ENCODE results near the gene SH3PXD2B. TPM values are rescaled to one million over a fixed set of nuclear protein-coding genes. Genes with fewer than 3 reads are reported as not detected.

SH3PXD2B gene
- total RNA-seq, 2 experiments from 2014 or later = 0.10 TPM; not detected in 1

DNA sequence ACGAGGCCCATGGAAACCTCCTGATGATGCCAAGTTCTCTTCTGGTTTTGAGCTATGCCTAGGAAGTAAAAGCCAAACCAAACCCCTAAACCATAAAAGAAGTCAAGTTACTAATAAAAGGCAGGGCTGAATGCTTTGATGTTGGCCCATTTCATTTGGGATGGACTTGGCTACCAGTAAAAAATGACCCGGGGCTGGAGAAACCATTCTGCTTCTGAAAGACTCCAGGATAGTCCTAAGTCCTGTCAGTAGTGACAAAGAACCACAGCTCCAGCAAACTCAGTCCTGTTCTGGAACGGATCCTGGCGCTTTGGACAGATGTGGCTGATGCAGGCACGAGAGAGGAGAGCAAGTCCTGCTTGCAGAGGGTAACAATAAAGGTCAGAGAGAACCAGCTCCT, 68.6 kb downstream of the SH3PXD2B start:
- H3K79me2 ChIP-seq (ENCODE audit: insufficient read depth, low read depth, low read length) = no peaks in the 10 kb centered on the region
- no peaks in the 10 kb centered on the region for H3K36me3 ChIP-seq (ENCODE audit: insufficient read depth, low read length)
- intact Hi-C loops (cut with micrococcal nuclease; ENCODE audit: unreplicated experiment) = no loop called here
- H3K9me2 ChIP-seq (ENCODE audit: insufficient read depth, low read length) = no peaks in the 10 kb centered on the region
- H4K20me1 ChIP-seq (ENCODE audit: insufficient read depth, low read length) = no peaks in the 10 kb centered on the region
- DNase-seq (ENCODE audit: low spot score) = no peak
- H3K9me3 ChIP-seq (ENCODE audit: low read length) = no peaks in the 10 kb centered on the region
- no peaks in the 10 kb centered on the region for H3K4me1 ChIP-seq (ENCODE audit: insufficient read depth, low read length, poor library complexity, severe bottlenecking)
- no peak for TF ChIP-seq EZH2phosphoT487 (IDR thresholded peaks at IDR 0.05; ENCODE audit: borderline replicate concordance, low read depth, low read length)
- TF ChIP-seq, protein P1, sequence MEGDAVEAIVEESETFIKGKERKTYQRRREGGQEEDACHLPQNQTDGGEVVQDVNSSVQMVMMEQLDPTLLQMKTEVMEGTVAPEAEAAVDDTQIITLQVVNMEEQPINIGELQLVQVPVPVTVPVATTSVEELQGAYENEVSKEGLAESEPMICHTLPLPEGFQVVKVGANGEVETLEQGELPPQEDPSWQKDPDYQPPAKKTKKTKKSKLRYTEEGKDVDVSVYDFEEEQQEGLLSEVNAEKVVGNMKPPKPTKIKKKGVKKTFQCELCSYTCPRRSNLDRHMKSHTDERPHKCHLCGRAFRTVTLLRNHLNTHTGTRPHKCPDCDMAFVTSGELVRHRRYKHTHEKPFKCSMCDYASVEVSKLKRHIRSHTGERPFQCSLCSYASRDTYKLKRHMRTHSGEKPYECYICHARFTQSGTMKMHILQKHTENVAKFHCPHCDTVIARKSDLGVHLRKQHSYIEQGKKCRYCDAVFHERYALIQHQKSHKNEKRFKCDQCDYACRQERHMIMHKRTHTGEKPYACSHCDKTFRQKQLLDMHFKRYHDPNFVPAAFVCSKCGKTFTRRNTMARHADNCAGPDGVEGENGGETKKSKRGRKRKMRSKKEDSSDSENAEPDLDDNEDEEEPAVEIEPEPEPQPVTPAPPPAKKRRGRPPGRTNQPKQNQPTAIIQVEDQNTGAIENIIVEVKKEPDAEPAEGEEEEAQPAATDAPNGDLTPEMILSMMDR (conservative IDR thresholded peaks at IDR 0.05; ENCODE audit: low read length) = no peak
- H2AFZ ChIP-seq (ENCODE audit: low read length) = no peak overlapping the region
- no TSS peak for BruUV-seq (replicated peaks)
- POLR2A ChIA-PET = interaction anchor here (0.5 kb wide), 1 partner anchor 10 kb away, joined by 3 read pairs; no protein-coding TSS in a partner anchor
- no peak overlapping the region for H3K4me3 ChIP-seq (ENCODE audit: low read depth, low read length, poor library complexity, severe bottlenecking)
- CTCF ChIA-PET (ENCODE audit: unreplicated experiment) = no interaction called here
- H3K27ac ChIP-seq (ENCODE audit: low read depth, low read length, poor library complexity, severe bottlenecking) = no peak overlapping the region
- H3K4me2 ChIP-seq (ENCODE audit: low read length) = no peak overlapping the region

DNA sequence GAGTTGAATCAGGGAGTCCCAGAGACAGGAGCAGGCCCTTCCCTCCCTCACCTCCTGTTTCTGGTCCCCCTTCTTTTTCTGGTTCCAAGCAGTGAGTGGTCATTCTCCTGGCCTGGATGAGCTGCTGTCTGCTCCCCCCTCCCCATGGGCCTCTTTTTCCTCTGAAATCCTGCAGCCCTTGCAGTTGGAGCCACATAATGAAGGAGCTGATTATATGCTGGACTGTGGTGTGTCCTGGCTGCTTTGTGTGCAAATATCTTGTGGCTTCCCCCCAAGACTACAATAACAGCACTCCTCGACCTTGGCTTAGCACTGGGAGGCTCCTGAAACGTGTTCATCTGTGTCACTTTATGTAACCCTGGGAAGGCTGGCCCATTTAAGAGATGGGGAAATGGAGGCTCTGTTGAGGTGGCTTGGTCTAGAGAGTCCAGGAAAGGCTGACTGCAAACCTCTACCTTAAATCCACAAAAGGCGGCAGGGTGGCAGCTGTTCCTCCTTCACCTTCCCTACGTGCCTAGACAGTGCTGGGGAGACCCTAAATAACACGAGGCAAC, 69.2 kb downstream of the SH3PXD2B start:
- no peak for DNase-seq (ENCODE audit: low spot score)
- CTCF ChIA-PET (ENCODE audit: unreplicated experiment) = interaction anchor here (0.6 kb wide), 1 partner anchor 13 kb away, joined by 3 read pairs; no protein-coding TSS in a partner anchor
- no TSS peak for BruUV-seq (replicated peaks)
- H2AFZ ChIP-seq (ENCODE audit: low read length) = no peak overlapping the region
- H3K4me1 ChIP-seq (ENCODE audit: insufficient read depth, low read length, poor library complexity, severe bottlenecking) = no peaks in the 10 kb centered on the region
- H4K20me1 ChIP-seq (ENCODE audit: insufficient read depth, low read length) = no peaks in the 10 kb centered on the region
- H3K4me3 ChIP-seq (ENCODE audit: low read depth, low read length, poor library complexity, severe bottlenecking) = no peak overlapping the region
- no peaks in the 10 kb centered on the region for H3K79me2 ChIP-seq (ENCODE audit: insufficient read depth, low read depth, low read length)
- TF ChIP-seq, protein P1 (conservative IDR thresholded peaks at IDR 0.05; ENCODE audit: low read length) = no peak
- no peak for TF ChIP-seq EZH2phosphoT487 (IDR thresholded peaks at IDR 0.05; ENCODE audit: borderline replicate concordance, low read depth, low read length)
- no peaks in the 10 kb centered on the region for H3K9me2 ChIP-seq (ENCODE audit: insufficient read depth, low read length)
- intact Hi-C loops (cut with micrococcal nuclease; ENCODE audit: unreplicated experiment) = no loop called here
- POLR2A ChIA-PET = no interaction called here
- H3K36me3 ChIP-seq (ENCODE audit: insufficient read depth, low read length) = no peaks in the 10 kb centered on the region
- no peak overlapping the region for H3K27ac ChIP-seq (ENCODE audit: low read depth, low read length, poor library complexity, severe bottlenecking)
- H3K4me2 ChIP-seq (ENCODE audit: low read length) = no peak overlapping the region
- H3K9me3 ChIP-seq (ENCODE audit: low read length) = no peaks in the 10 kb centered on the region

DNA sequence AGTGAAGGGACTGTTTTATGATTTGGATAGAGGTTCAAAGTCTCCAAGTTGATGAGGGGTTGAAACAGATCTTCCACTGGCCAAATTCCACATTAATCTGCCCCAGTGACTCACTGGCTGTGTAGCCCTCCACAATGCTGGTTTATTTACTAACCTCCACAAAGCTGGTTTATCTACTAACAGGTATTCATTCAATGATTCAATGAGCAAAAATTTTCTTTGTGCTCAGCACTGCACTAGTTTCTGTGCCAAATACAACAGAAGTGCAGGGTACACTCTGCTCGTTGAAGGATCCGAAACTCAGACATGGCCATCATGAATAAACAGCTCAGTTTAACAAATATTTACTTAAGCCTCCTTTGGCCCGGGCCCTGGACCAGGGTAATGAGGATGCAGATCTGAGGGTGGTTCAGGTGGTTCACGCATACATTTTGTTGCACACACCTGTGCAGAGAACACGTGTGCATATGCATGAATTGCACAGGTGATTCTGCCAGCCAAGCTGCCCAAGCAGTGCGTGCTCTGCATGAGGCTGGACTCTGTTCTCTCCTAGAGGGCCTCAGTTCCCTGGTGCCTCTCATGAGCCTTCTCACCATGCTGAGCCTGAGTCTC, 71.0 kb downstream of the SH3PXD2B start:
- ChIA-PET POLR2A (interaction anchor here (0.8 kb wide), 1 partner anchor 52 kb away, joined by 3 read pairs; no protein-coding TSS in a partner anchor), CTCF (ENCODE audit: unreplicated experiment) (no interaction called here)
- Histone ChIP-seq H3K9me3 (ENCODE audit: low read length) (no peaks in the 10 kb centered on the region), H2AFZ (ENCODE audit: low read length) (no peak overlapping the region), H3K27ac (ENCODE audit: low read depth, low read length, poor library complexity, severe bottlenecking) (no peak overlapping the region), H3K36me3 (ENCODE audit: insufficient read depth, low read length) (no peaks in the 10 kb centered on the region), H3K4me2 (ENCODE audit: low read length) (no peak overlapping the region), H3K79me2 (ENCODE audit: insufficient read depth, low read depth, low read length) (no peaks in the 10 kb centered on the region), H4K20me1 (ENCODE audit: insufficient read depth, low read length) (no peaks in the 10 kb centered on the region), H3K4me3 (ENCODE audit: low read depth, low read length, poor library complexity, severe bottlenecking) (no peak overlapping the region), H3K4me1 (ENCODE audit: insufficient read depth, low read length, poor library complexity, severe bottlenecking) (no peaks in the 10 kb centered on the region), H3K9me2 (ENCODE audit: insufficient read depth, low read length) (no peaks in the 10 kb centered on the region)
- no peak for DNase-seq (ENCODE audit: low spot score)
- intact Hi-C loops (cut with micrococcal nuclease; ENCODE audit: unreplicated experiment) = no loop called here
- BruUV-seq (replicated peaks) = no TSS peak
- TF ChIP-seq, protein P1 (conservative IDR thresholded peaks at IDR 0.05; ENCODE audit: low read length) = no peak
- TF ChIP-seq EZH2phosphoT487 (IDR thresholded peaks at IDR 0.05; ENCODE audit: borderline replicate concordance, low read depth, low read length) = no peak
